A549 (cell line): ENCODE measurements around the gene SLC8A2.

Source experiments
- CBX8 ChIP-seq: fragments of 200-600 bp; sonication (generic); IDR thresholded peaks from 2 replicates; pipeline ENCODE4 v1.6.1; 2016
- CHD2 ChIP-seq: fragments of 150-350 bp; IDR thresholded peaks from 2 replicates; pipeline ENCODE4 v1.6.1; 2014; ENCODE audit warnings: low read length; ENCODE audit not compliant: partially characterized antibody
- CTCF ChIP-seq: fragments of >200 bp; sonication (Bioruptor Twin); formaldehyde crosslinking; IDR thresholded peaks from 3 replicates; pipeline ENCODE4 v1.5.1; 2016
- MAFK ChIP-seq: fragments of 450-650 bp; IDR thresholded peaks from 2 replicates; pipeline ENCODE4 v1.6.1; 2014; ENCODE audit not compliant: partially characterized antibody
- MYC ChIP-seq: IDR thresholded peaks from 2 replicates; pipeline ENCODE4 v1.6.1; 2012; ENCODE audit warnings: mild to moderate bottlenecking, inconsistent platforms, low read length, improper control_type of control experiment, borderline replicate concordance
- NR3C1 ChIP-seq: fragments of >200 bp; sonication (Bioruptor Twin); formaldehyde crosslinking; IDR thresholded peaks from 3 replicates; pipeline ENCODE4 v1.6.1; 2017
- SMC3 ChIP-seq: fragments of >200 bp; sonication (Bioruptor Twin); formaldehyde crosslinking; IDR thresholded peaks from 3 replicates; pipeline ENCODE4 v1.6.1; 2018; ENCODE audit warnings: inconsistent platforms
- TP53 ChIP-seq: fragments of 250-450 bp; sonication (Bioruptor Pico); IDR thresholded peaks from 2 replicates; pipeline ENCODE4 v1.5.0; 2021; ENCODE audit warnings: mild to moderate bottlenecking, moderate library complexity

GRCh38 chr19:47422417-47423163 is 49.1 kb downstream of the SLC8A2 start:
- TF ChIP-seq SMC3 = no peak
- TF ChIP-seq CHD2 = no peak
- no peak for TF ChIP-seq CBX8
- no peak for TF ChIP-seq CTCF
- no peak for TF ChIP-seq MYC
- no peak for TF ChIP-seq MAFK
- TF ChIP-seq TP53 (CRISPR knock-in tag) = no peak
- TF ChIP-seq NR3C1 = no peak
